ENCODE data around the gene RNF220. TPM values are rescaled to one million over a fixed set of nuclear protein-coding genes. Genes with fewer than 3 reads are reported as not detected.
A peak's percentile ranks its signal among the peaks of the same experiment; 100 is the strongest.
"Not testable (repeated sequence)": the region's sequence is repeated elsewhere in the genome, so short reads cannot be mapped to it uniquely, and the experiment has no call there.

RNF220 gene
- total RNA-seq, 1 experiment from 2014 or later, result 72.9 TPM

- peak; percentile 67 for DNase-seq (ENCODE audit: low read depth)
These were observed 247.5 kb downstream of the RNF220 start for GRCh38 chr1:44652445-44653106.

GRCh38 chr1:44653107-44653964 lies 248.3 kb downstream of the RNF220 start:
- no peak for DNase-seq (ENCODE audit: low read depth)

GRCh38 chr1:44654621-44655187 lies 249.6 kb downstream of the RNF220 start:
- DNase-seq (ENCODE audit: low read depth), result no peak

GRCh38 chr1:44655609-44656008 lies 250.6 kb downstream of the RNF220 start:
- DNase-seq (ENCODE audit: low read depth), result peak; percentile 31

- no peak for DNase-seq (ENCODE audit: low read depth)
These were observed 254.5 kb downstream of the RNF220 start for GRCh38 chr1:44659566-44659965.

GRCh38 chr1:44660176-44660575 lies 255.1 kb downstream of the RNF220 start:
- no peak for DNase-seq (ENCODE audit: low read depth)

DNA sequence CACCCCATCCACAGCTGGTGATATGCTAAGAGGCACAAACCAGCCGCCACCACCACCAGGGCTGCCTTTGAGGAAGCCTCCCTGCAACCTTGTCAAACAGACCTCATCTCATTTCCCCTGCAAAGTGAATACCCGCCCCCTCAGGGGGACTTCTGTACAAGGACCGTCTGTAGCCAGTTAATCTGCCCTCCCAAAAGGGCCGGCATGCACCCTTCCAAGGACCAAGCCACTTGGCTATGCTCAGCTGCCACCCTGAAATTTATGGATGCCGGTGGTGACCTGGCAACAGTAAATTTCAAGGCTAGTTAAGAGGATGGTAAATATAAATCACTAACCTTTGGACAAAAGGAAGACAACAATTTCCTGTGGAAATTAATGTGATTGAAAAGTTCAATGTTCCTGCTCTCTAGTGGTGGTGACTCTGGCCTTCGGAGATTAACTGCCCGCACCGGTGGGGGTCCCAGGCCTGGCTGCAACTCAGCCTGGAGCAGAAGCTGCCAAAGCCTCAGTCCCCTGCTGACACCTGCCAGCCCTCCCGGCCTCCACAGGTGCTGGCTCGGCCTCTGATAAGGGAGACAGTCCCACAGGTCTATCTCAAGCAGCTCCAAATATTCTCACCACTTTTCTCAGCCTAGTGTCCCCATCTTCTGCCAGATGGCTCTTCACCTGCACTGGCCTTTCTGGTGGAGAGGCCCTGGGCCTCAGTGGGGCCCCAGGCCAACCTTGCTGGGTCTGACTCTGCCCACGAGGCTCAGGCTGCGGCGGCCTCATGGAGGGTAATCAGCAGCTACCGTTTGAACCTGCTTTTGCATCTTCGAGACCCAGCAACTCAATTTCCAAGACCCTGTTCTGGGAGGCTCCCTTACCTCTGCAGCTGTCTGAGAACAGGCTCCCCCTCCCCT lies 257.0 kb downstream of the RNF220 start:
- no peak for DNase-seq (ENCODE audit: low read depth)

GRCh38 chr1:44662683-44663030 lies 257.6 kb downstream of the RNF220 start:
- no peak for DNase-seq (ENCODE audit: low read depth)

DNA sequence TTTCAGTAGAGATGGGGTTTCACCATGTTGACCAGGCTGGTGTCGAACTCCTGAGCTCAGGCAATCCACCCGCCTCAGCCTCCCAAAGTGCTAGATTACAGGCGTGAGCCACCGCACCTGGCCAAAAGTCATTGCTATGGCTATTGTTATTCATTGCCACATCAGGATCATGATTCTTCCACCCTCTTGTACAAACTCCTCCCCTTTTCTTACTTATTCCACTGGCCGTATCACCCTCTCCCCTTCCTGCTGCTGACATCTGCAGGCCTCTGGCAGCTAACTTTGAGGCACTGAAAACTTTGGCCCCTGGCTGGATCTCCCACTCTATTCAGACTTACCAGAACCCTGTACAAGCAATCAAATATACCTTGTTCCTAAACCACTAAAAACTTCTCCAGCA lies 258.4 kb downstream of the RNF220 start:
- no peak for DNase-seq (ENCODE audit: low read depth)

DNA sequence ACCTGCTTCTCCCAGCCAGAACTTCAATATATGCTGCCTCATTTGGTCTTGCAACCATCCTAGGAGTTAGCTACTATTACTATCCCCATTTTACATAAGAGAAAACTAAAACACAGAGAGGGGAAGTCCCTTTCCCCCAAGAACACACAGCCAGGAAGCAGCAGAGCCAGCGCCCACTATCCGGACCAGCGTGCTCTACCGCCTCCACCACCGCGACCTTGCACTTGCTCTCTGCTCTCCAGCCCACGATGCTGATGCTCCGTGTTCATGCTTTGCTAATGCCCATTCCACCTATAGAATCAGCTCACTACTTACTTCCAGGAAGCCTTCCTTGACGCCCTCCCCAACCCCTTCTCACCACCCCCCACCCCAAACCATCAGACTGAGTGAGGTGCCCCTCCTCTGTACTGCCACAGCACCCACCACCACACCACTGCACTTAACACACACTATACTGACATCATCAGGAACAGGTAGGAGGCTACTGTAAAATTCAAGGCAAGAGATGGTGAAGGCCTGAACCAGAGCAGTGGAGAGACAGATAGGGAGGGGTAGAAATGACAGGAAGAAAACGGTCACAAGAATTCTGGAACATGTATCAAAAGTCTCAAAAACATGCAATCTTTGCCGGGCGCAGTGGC lies 259.8 kb downstream of the RNF220 start:
- DNase-seq (ENCODE audit: low read depth), result no peak

DNA sequence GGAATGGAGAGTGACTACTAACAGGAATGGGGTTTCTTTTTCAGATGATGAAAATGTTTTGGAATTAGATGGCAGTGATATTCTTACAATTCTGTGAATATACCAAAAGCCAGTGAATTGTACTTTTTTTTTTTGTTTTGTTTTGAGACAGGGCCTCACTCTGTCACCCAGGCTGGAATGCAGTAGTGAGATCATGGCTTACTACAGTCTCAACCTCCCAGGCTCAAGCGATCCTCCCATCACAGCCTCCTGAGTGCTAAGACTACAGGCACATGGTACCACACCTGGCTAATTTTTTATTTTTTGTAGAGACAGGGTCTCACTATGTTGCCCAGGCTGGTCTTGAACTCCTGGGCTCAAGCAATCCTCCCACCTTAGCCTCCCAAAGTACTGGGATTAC lies 261.7 kb downstream of the RNF220 start:
- DNase-seq (ENCODE audit: low read depth), result not testable (repeated sequence)

DNA sequence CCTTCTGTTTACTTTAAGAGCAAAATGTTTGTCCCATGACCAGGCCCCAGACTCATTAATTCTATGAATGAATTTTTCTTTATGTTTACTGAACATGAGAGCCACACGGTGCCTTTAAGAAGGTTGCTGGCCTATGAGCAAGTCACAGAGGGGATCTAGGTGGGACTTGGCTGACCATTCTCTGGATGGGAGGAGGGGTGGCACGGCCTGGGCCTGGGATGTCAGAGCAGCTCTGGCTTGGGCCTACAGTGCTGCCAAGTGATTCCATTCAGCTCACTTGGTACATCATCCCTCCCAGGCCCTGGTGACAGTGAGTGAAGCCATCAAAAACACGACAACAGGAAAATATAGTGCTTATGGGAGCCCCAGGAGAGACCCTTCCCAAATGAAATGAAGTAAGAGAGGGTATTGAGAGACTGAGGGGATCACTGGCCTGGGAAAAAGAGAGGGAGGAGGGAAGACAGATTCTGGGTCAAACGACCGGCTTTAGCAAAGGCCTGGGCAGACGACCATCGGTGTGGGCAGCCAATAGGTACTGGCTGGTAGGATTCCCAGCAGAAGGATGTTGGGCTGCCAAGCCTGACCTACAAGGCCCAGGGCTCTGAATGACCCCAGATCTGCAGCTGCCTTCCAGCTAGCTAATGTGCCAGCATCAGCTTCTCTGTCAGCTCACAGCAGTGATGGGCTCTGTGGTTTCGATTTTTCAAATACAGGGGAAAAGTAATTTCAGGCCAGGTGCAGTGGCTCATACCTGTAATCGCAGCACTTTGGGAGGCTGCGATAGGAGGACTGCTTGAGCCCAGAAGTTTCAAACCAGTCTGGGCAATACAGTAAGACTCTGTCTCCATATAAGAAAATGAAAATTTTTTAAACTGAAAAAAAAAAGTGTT lies 265.9 kb downstream of the RNF220 start:
- no peak for DNase-seq (ENCODE audit: low read depth)

GRCh38 chr1:44672254-44672955 lies 267.4 kb downstream of the RNF220 start:
- peak; percentile 98 for DNase-seq (ENCODE audit: low read depth)

DNA sequence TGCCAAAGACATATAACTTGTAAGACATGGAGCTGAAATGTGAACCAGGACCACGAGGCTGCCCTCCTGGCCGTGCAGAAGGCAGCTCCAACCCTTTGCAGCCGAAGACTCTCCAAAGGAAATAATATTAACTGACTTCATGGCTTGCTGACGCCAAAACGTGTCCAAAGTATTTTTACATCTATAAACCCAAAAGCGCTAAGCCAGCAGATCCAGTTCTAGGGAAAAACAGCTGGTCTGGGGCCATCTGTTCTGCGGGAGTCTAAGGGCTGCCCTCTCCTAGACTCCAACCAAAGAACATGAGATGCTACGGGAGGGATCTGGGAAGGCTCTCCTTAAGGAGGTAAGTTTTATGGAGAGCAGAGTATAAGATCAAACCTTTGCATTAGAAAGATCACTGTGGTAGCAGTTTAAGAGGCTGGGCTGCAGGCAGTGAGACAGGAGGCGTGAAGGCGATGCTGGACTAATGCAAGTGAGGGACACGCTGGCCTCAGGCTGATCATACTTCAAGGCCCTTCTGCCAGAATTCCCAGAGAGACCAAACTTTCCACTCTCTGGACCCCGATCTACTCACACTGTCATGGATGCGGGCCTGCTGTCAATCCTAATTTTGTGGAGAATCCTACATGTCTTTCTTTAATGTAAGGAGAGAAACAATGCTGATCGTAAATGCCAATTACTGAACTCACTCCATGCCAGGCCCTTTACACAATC lies 268.1 kb downstream of the RNF220 start:
- peak; percentile 8 for DNase-seq (ENCODE audit: low read depth)

- DNase-seq (ENCODE audit: low read depth), result no peak
These were observed 268.6 kb downstream of the RNF220 start for GRCh38 chr1:44673675-44674112.

- peak; percentile 99 for DNase-seq (ENCODE audit: low read depth)
These were observed 269.3 kb downstream of the RNF220 start, which contains the start of the genes ARMH1 and TMEM53 for GRCh38 chr1:44674113-44675000. ARMH1 (plus strand) TSS chr1:44674714; CDS start chr1:44689698, 14,984 bp downstream. TMEM53 (minus strand) TSS chr1:44674481; CDS start chr1:44674391, 90 bp downstream.

DNA sequence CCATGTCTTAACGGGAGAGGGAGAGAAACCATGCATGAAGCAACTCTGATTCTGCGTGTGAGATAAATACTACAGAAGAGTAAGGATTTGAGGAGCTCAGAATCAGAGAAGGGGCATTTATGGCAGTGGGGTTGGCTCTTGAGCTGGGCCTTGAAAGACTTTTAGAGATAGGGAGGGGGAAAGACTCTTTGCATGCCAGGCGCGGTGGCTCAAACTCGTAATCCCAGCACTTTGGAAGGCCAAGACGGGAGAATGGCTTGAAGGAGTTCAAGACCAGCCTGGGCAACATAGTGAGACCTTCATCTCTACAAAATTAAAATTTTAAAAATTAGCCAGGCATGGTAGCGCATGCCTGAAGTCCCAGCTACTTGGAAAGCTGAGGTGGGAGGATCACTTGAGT lies 270.1 kb downstream of the RNF220 start:
- no peak for DNase-seq (ENCODE audit: low read depth)
